HL-60 (cell line): ENCODE results near the gene EFHC1.
A peak's percentile ranks its signal among the peaks of the same experiment; 100 is the strongest.

Experiments
- DNase-seq, 2 experiments: peaks; one replicate each; pipeline ENCODE4 v3.0.0-alpha.2; 2010 to 2020; ENCODE audit warnings: low read depth in 1 of 2, low spot score in 1 of 2
- H3K27ac ChIP-seq: fragments of 250-450 bp; sonication (Bioruptor Pico); replicated peaks from 2 replicates; pipeline ENCODE4 v1.5.1; 2020; ENCODE audit warnings: mild to moderate bottlenecking, moderate library complexity
- H3K27me3 ChIP-seq: fragments of 250-450 bp; sonication (Bioruptor Pico); 2 replicates; pipeline ENCODE4 v1.5.1; 2021; ENCODE audit warnings: mild to moderate bottlenecking, moderate library complexity; ENCODE audit not compliant: insufficient read depth, poor library complexity, severe bottlenecking
- H3K4me3 ChIP-seq: replicated peaks from 2 replicates; pipeline ENCODE4 v1.5.1; 2011; ENCODE audit warnings: mild to moderate bottlenecking, control low read depth, low read length; ENCODE audit not compliant: insufficient read depth
- CTCF ChIP-seq: IDR thresholded peaks from one replicate; pipeline ENCODE4 v1.5.1; 2011; ENCODE audit warnings: low read length, control low read depth, inconsistent platforms; ENCODE audit not compliant: insufficient read depth
- GABPA ChIP-seq: IDR thresholded peaks from 2 replicates; pipeline ENCODE4 v1.6.1; 2012; ENCODE audit warnings: low read depth
- POLR2AphosphoS5 ChIP-seq: IDR thresholded peaks from 2 replicates; pipeline ENCODE4 v1.6.1; 2012; ENCODE audit warnings: low read depth
- SPI1 ChIP-seq: IDR thresholded peaks from 2 replicates; pipeline ENCODE4 v1.6.1; 2012; ENCODE audit warnings: low read depth, mild to moderate bottlenecking, borderline replicate concordance
- TF ChIP-seq, protein P1 (sequence below): IDR thresholded peaks from 2 replicates; pipeline ENCODE4 v1.6.1; 2012; ENCODE audit warnings: low read depth; ENCODE audit not compliant: insufficient replicate concordance

EFHC1 gene

DNA sequence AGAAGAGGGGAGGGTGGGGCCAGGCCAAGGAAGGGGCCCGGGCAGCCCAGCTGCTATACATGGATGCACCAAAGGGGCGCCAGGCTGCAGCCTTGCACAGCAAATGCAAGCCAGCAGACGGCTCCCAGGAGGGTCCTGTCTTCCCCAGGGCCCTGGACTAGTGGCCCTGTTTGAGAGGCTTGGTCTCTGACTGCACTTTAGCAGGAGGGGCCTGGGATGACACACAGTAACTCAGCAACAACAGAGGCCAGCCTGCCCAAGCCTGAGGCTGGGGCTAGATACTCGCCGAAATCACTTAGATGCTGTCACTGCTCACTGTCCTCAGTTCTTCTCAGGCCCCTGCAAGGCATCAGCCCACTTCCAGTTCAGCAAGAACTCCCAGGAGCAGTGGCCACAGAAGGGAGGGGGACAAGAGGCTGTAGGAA lies 83.2 kb downstream of the EFHC1 start:
- no peak for DNase-seq
- no peak for TF ChIP-seq CTCF
- no peaks in the 10 kb centered on the region for H3K27me3 ChIP-seq
- no peak overlapping the region for H3K4me3 ChIP-seq
- H3K27ac ChIP-seq: no peak overlapping the region

DNA sequence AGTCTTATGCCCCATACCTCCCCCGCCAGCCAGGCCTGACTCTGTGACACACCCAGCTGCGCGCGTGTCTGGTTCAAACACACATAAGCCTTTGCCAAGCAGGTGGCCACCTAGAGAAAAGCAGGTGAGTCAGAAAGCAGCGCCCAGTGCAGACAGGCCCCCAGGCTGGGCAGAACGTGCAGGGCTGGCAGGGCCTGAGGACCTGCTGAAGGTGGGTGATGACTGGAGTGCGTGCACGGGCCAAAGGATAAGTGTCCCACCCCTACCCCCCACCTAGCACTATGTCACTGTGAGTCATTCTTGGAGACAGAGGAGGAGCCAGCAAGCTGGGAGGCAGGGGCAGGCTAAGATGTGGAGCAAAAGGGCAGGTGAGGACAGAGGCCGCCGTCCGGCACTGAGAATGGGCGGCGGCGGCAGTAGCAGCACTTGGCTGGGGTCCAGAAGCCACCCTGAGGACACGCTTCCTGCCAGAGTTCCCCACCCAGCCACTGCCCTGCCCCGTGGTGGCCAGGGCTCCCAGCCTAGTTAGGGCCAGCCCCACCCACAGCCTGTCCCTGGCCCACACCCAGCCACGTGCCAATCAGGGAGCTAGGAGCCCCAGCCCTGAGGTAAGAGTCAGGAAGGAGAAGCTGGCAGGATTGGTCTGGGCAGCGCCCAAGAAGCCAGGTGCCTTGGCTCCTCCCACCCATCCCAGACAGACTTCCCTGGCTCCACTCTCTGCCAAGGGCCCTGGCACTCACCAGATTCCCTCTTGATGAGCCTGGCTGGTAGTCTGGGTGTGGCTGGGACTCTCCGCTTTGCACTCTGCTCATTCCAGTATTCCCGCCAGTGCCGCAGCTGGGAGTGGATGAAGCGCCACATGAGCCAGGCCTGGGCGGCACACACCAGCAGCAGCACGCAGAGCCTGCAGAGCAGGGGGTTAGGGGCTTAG lies 84.0 kb downstream of the EFHC1 start:
- DNase-seq: peak in 1 of 2 experiments; percentile 22
- Histone ChIP-seq H3K27me3 (no peaks in the 10 kb centered on the region), H3K4me3 (no peak overlapping the region), H3K27ac (no peak overlapping the region)
- TF ChIP-seq POLR2AphosphoS5 (no peak), SPI1 (no peak), CTCF (no peak), GABPA (no peak)
- TF ChIP-seq, protein P1, sequence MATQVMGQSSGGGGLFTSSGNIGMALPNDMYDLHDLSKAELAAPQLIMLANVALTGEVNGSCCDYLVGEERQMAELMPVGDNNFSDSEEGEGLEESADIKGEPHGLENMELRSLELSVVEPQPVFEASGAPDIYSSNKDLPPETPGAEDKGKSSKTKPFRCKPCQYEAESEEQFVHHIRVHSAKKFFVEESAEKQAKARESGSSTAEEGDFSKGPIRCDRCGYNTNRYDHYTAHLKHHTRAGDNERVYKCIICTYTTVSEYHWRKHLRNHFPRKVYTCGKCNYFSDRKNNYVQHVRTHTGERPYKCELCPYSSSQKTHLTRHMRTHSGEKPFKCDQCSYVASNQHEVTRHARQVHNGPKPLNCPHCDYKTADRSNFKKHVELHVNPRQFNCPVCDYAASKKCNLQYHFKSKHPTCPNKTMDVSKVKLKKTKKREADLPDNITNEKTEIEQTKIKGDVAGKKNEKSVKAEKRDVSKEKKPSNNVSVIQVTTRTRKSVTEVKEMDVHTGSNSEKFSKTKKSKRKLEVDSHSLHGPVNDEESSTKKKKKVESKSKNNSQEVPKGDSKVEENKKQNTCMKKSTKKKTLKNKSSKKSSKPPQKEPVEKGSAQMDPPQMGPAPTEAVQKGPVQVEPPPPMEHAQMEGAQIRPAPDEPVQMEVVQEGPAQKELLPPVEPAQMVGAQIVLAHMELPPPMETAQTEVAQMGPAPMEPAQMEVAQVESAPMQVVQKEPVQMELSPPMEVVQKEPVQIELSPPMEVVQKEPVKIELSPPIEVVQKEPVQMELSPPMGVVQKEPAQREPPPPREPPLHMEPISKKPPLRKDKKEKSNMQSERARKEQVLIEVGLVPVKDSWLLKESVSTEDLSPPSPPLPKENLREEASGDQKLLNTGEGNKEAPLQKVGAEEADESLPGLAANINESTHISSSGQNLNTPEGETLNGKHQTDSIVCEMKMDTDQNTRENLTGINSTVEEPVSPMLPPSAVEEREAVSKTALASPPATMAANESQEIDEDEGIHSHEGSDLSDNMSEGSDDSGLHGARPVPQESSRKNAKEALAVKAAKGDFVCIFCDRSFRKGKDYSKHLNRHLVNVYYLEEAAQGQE: no peak

DNA sequence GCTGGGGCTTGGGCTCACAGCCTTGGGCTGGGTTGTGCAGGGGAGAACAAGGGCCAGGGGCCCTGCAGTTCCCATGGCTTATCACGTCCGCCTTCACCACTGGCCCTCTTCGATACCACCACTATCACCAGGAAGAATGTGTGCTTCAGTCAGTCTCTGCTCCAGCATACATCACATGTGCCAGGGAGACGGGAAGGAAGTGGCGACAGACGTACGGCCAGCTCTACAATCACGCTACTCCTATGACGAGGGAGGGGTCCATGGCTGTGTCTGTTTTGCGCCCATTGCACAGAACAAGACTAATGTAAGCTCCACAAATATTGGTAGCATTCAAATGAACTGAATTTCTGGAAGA lies 84.6 kb downstream of the EFHC1 start:
- no peaks in the 10 kb centered on the region for H3K27me3 ChIP-seq
- DNase-seq: no peak
- no peak overlapping the region for H3K27ac ChIP-seq
- TF ChIP-seq POLR2AphosphoS5 (no peak), GABPA (no peak), SPI1 (no peak), CTCF (no peak)
- TF ChIP-seq, protein P1: no peak
- H3K4me3 ChIP-seq: no peak overlapping the region
